Neural progenitor cell (in vitro differentiated cells): ENCODE results near the gene P4HA1. TPM values are rescaled to one million over a fixed set of nuclear protein-coding genes. Genes with fewer than 3 reads are reported as not detected.

Experiments
- DNase-seq: peaks from one replicate; pipeline ENCODE4 v3.0.0-alpha.2; 2016; ENCODE audit warnings: low spot score
- H2AFZ ChIP-seq: fragments of 200-600 bp; sonication (generic); replicated peaks from 2 replicates; pipeline ENCODE4 v1.6.1; 2016; ENCODE audit warnings: antibody characterized with exemption
- H3F3A ChIP-seq: fragments of 200-600 bp; sonication (generic); 2 replicates; pipeline ENCODE4 v1.6.1; 2016; ENCODE audit warnings: antibody characterized with exemption, low read depth
- H3K27ac ChIP-seq: fragments of 200-600 bp; sonication (generic); 2 replicates; pipeline ENCODE4 v1.5.1; 2016; ENCODE audit warnings: mild to moderate bottlenecking
- H3K27me3 ChIP-seq: fragments of 200-600 bp; sonication (generic); 2 replicates; pipeline ENCODE4 v1.6.1; 2016; ENCODE audit warnings: mild to moderate bottlenecking, moderate library complexity
- H3K36me3 ChIP-seq: fragments of 200-600 bp; sonication (generic); 2 replicates; pipeline ENCODE4 v1.5.1; 2016
- H3K4me1 ChIP-seq: fragments of 200-600 bp; sonication (generic); 2 replicates; pipeline ENCODE4 v1.6.1; 2016; ENCODE audit warnings: mixed run types
- H3K4me2 ChIP-seq: fragments of 200-600 bp; sonication (generic); 2 replicates; pipeline ENCODE4 v1.6.1; 2016
- H3K4me3 ChIP-seq: fragments of 200-600 bp; sonication (generic); 2 replicates; pipeline ENCODE4 v1.5.1; 2016
- H3K79me2 ChIP-seq: fragments of 200-600 bp; sonication (generic); 2 replicates; pipeline ENCODE4 v1.6.1; 2016; ENCODE audit warnings: low read depth
- H3K9ac ChIP-seq: fragments of 200-600 bp; sonication (generic); 2 replicates; pipeline ENCODE4 v1.6.1; 2016
- H3K9me3 ChIP-seq: fragments of 200-600 bp; sonication (generic); 2 replicates; pipeline ENCODE4 v1.5.1; 2016; ENCODE audit warnings: low read depth
- H4K20me1 ChIP-seq: fragments of 200-600 bp; sonication (generic); 2 replicates; pipeline ENCODE4 v1.6.1; 2016; ENCODE audit warnings: low read depth
- H3K27ac Mint-ChIP-seq: 3 replicates; pipeline ENCODE4 v1.8.0; 2021; ENCODE audit warnings: mixed read lengths
- H3K27me3 Mint-ChIP-seq: 2 replicates; pipeline ENCODE4 v1.8.0; 2022; ENCODE audit warnings: low read depth, mild to moderate bottlenecking, inconsistent platforms, moderate library complexity, mixed read lengths; ENCODE audit not compliant: insufficient read depth
- H3K36me3 Mint-ChIP-seq: 3 replicates; pipeline ENCODE4 v1.8.0; 2021; ENCODE audit warnings: mixed read lengths
- H3K4me1 Mint-ChIP-seq: 3 replicates; pipeline ENCODE4 v1.8.0; 2021; ENCODE audit warnings: mixed read lengths
- H3K4me3 Mint-ChIP-seq: 3 replicates; pipeline ENCODE4 v1.8.0; 2021; ENCODE audit warnings: mild to moderate bottlenecking, moderate library complexity, mixed read lengths
- H3K9me3 Mint-ChIP-seq: 3 replicates; pipeline ENCODE4 v1.8.0; 2020; ENCODE audit warnings: mixed read lengths
- EZH2 ChIP-seq: fragments of 200-600 bp; sonication (generic); IDR thresholded peaks from 2 replicates; pipeline ENCODE4 v1.6.1; 2017; ENCODE audit warnings: antibody characterized with exemption, mild to moderate bottlenecking, moderate library complexity
- EZH2phosphoT487 ChIP-seq: fragments of 200-600 bp; sonication (generic); IDR thresholded peaks from 2 replicates; pipeline ENCODE4 v1.6.1; 2017; ENCODE audit warnings: antibody characterized with exemption
- total RNA-seq: library from RNA; depleted of rRNA; stranded (reverse); fragments of >200 nt; gene quantifications from 2 replicates; pipeline ENCODE4 v1.2.3, GENCODE V29; 2015; ENCODE audit warnings: low replicate concordance
- TF ChIP-seq, protein P1 (sequence below): fragments of 200-600 bp; sonication (generic); IDR thresholded peaks from 2 replicates; pipeline ENCODE4 v1.5.1; 2017; ENCODE audit warnings: antibody characterized with exemption, mild to moderate bottlenecking

The P4HA1 gene
- total RNA-seq, 1 donor from 2014 or later: 200 TPM

DNA sequence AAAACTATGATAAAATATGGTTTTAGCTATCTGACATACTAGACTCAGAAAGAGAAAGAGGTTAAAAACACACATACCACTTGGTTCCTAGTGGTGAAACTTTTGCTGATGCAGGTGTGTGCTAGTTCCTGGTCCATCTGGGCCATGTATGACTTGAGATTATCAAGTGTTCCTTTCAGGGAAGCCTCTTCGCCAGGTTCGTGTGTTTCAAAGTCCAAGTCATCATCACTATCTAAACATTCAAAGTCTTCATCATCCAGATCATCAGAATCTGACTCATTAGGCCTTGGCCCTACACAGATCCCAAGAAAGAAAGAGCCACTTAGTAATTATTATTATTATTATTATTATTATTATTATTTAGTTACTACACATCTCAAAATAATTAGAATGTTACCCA is 40.0 kb upstream of the P4HA1 start:
- Mint-ChIP-seq H3K9me3 (no peaks in the 10 kb centered on the region), H3K27me3 (no peaks in the 10 kb centered on the region), H3K4me1 (no peaks in the 10 kb centered on the region), H3K36me3 (peaks cover 27% of the 10 kb centered on the region), H3K4me3 (no peak overlapping the region), H3K27ac (no peak overlapping the region)
- Histone ChIP-seq H3K27ac (no peak overlapping the region), H3K79me2 (no peaks in the 10 kb centered on the region), H3F3A (peaks cover 3% of the 10 kb centered on the region), H3K4me1 (no peaks in the 10 kb centered on the region), H3K27me3 (no peaks in the 10 kb centered on the region), H3K9ac (no peak overlapping the region), H3K36me3 (peaks cover 18% of the 10 kb centered on the region), H4K20me1 (no peaks in the 10 kb centered on the region), H3K9me3 (no peaks in the 10 kb centered on the region), H2AFZ (no peak overlapping the region), H3K4me3 (no peak overlapping the region), H3K4me2 (no peak overlapping the region)
- DNase-seq: no peak
- TF ChIP-seq EZH2phosphoT487: no peak
- no peak for TF ChIP-seq EZH2
- TF ChIP-seq, protein P1, sequence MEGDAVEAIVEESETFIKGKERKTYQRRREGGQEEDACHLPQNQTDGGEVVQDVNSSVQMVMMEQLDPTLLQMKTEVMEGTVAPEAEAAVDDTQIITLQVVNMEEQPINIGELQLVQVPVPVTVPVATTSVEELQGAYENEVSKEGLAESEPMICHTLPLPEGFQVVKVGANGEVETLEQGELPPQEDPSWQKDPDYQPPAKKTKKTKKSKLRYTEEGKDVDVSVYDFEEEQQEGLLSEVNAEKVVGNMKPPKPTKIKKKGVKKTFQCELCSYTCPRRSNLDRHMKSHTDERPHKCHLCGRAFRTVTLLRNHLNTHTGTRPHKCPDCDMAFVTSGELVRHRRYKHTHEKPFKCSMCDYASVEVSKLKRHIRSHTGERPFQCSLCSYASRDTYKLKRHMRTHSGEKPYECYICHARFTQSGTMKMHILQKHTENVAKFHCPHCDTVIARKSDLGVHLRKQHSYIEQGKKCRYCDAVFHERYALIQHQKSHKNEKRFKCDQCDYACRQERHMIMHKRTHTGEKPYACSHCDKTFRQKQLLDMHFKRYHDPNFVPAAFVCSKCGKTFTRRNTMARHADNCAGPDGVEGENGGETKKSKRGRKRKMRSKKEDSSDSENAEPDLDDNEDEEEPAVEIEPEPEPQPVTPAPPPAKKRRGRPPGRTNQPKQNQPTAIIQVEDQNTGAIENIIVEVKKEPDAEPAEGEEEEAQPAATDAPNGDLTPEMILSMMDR: no peak

DNA sequence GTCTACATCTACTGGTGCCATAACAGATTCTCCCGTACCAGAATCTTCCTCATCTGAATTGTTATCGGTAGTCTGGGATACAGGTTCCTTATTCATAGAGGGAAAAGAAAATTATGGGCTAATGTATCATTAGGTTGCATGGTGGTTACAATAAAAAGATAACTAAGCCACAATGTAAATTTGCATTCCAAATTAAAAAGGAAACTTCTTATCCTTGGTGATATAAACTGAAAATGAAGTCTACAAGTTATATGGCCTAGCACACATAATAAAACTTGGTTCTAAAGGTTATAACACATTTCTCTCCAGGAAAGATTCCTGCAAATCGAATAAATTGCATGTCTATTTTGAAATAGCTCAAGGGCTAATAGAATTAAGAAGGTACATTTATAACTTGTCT is 38.1 kb upstream of the P4HA1 start:
- no peaks in the 10 kb centered on the region for H3K9me3 ChIP-seq
- no peak overlapping the region for H3K4me3 Mint-ChIP-seq
- peaks cover 18% of the 10 kb centered on the region for H3K36me3 ChIP-seq
- H3K9me3 Mint-ChIP-seq: no peaks in the 10 kb centered on the region
- no peaks in the 10 kb centered on the region for H3K27me3 Mint-ChIP-seq
- peaks cover 3% of the 10 kb centered on the region for H3F3A ChIP-seq
- H4K20me1 ChIP-seq: no peaks in the 10 kb centered on the region
- no peaks in the 10 kb centered on the region for H3K79me2 ChIP-seq
- no peak overlapping the region for H2AFZ ChIP-seq
- H3K4me1 ChIP-seq: no peaks in the 10 kb centered on the region
- no peak overlapping the region for H3K4me3 ChIP-seq
- no peak overlapping the region for H3K4me2 ChIP-seq
- no peak overlapping the region for H3K27ac ChIP-seq
- peaks cover 30% of the 10 kb centered on the region for H3K36me3 Mint-ChIP-seq
- TF ChIP-seq EZH2phosphoT487: no peak
- TF ChIP-seq, protein P1: no peak
- TF ChIP-seq EZH2: no peak
- no peak overlapping the region for H3K27ac Mint-ChIP-seq
- H3K27me3 ChIP-seq: no peaks in the 10 kb centered on the region
- no peak for DNase-seq
- H3K4me1 Mint-ChIP-seq: no peaks in the 10 kb centered on the region
- H3K9ac ChIP-seq: no peak overlapping the region

DNA sequence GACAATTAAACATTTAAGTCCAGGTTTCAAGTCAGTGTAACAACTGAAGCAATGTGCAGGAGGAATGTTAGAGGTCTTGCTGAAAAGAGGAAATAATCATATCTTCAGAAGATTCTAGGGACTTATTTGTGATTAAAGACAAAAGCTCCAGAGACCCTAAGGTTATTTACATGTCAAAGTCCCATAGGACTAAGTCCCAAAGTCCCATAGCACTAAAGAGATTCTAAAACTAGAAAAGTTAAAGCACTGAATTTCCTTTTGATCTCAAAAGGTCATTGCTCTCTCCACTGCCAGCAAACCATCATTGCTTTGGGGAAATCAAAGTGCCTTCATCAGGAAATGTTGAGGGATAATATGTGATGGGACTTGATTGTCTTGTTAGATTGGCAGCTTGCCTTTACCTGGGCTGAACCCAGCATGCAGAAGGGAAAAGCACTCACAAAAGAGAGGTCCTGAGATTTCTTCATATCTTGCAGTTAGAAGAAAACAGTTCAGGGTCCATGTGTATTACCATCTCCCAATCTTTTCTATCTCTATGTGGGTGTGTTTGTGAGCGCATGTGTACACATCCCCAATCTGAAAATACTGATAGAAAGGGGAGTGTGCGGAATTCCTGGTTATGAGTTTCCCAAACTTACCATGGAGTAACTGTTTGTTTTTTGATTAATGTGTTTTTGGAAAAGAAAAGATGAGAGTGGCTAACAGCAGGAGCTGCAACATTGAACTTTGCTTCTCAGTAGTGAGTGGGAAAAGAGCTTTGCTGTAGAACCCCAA is 35.4 kb upstream of the P4HA1 start:
- Histone ChIP-seq H3K4me2 (no peak overlapping the region), H3K27me3 (no peaks in the 10 kb centered on the region), H3K36me3 (peaks cover 18% of the 10 kb centered on the region), H3F3A (peaks cover 3% of the 10 kb centered on the region), H3K4me3 (no peak overlapping the region), H2AFZ (no peak overlapping the region), H3K4me1 (no peaks in the 10 kb centered on the region), H3K9ac (no peak overlapping the region), H3K9me3 (no peaks in the 10 kb centered on the region), H4K20me1 (no peaks in the 10 kb centered on the region), H3K79me2 (no peaks in the 10 kb centered on the region), H3K27ac (no peak overlapping the region)
- no peak overlapping the region for H3K4me3 Mint-ChIP-seq
- TF ChIP-seq, protein P1: no peak
- TF ChIP-seq EZH2phosphoT487 (no peak), EZH2 (no peak)
- no peaks in the 10 kb centered on the region for H3K4me1 Mint-ChIP-seq
- H3K36me3 Mint-ChIP-seq: peaks cover 29% of the 10 kb centered on the region
- no peaks in the 10 kb centered on the region for H3K9me3 Mint-ChIP-seq
- H3K27ac Mint-ChIP-seq: no peak overlapping the region
- no peak for DNase-seq
- no peaks in the 10 kb centered on the region for H3K27me3 Mint-ChIP-seq
